ENCODE results near the gene STAM2.

- TF ChIP-seq POLR2AphosphoS5 (IDR thresholded peaks at IDR 0.05) (no peak), EP300 (IDR thresholded peaks at IDR 0.05) (no peak), CTCF (IDR thresholded peaks at IDR 0.05) (no peak)
These were observed 53.4 kb downstream of the STAM2 start for GRCh38 chr2:152122161-152122560.
